ENCODE data around the gene RASL10B.

RASL10B gene, protein sequence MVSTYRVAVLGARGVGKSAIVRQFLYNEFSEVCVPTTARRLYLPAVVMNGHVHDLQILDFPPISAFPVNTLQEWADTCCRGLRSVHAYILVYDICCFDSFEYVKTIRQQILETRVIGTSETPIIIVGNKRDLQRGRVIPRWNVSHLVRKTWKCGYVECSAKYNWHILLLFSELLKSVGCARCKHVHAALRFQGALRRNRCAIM

DNA sequence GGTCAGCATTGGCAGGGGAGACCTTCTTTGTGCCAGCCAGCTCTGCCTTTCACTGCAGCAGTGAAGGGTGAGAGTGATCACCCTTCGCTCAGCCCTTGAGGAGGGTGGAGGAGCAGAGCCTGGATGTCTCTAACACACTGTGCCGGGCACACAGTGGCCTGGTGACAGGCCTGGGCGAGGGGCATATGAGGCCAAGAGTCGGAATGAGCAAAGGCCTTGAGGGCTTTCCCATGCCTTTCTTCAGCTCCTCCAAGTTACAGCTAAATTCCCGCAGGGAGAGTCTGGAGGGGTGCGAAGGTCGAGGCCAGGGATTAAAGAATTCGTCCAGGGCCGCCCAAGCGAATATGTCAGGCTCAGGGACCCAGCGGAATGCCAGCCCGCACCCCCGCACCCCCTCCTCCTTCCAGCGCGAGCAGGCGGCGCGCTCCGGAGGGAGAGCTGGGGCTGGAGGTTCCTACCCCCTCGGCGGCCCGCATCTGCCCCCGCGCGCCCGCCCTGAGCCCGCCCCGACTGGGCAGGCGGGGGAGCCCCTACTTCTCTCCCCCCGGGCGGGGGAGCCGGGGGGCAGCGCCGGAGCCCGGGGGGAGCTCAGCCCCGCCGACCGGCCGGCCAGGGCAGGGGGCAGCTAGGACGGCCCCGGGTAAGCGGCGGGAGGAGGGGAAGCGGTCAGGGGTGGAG is at the start of gene RASL10B:
TSS of gene RASL10B (plus strand) at position 401 of the 678 bp plus-strand sequence. CDS start 3,546 bp downstream, outside the sequence.
- TF ChIP-seq, protein P1, sequence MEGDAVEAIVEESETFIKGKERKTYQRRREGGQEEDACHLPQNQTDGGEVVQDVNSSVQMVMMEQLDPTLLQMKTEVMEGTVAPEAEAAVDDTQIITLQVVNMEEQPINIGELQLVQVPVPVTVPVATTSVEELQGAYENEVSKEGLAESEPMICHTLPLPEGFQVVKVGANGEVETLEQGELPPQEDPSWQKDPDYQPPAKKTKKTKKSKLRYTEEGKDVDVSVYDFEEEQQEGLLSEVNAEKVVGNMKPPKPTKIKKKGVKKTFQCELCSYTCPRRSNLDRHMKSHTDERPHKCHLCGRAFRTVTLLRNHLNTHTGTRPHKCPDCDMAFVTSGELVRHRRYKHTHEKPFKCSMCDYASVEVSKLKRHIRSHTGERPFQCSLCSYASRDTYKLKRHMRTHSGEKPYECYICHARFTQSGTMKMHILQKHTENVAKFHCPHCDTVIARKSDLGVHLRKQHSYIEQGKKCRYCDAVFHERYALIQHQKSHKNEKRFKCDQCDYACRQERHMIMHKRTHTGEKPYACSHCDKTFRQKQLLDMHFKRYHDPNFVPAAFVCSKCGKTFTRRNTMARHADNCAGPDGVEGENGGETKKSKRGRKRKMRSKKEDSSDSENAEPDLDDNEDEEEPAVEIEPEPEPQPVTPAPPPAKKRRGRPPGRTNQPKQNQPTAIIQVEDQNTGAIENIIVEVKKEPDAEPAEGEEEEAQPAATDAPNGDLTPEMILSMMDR (IDR thresholded peaks at IDR 0.05; ENCODE audit: low read depth, low read length), result no peak
- H3K4me3 ChIP-seq (ENCODE audit: low read depth, low read length), result peak within 1 kb of the TSS; percentile 58

DNA sequence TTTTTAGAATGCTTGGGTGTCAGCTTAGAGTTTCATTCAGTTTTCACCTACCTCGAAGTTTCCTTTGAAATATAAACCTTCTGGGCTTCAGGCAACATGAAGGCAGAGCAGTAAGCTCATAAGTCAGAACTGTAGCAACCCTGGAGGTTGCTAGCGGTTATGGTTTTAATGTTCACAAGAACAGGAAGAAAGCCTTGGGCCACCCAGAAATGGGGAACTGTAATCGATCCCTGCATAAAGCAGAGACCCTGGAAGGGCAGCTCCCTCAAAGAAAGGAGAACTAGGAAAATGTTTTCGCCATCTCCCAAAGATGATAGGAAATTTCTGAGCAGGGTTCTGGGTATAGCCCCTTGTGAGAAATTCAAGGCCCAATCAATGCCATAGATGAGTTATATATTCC is 47.8 kb upstream of the RASL10B start:
- TF ChIP-seq, protein P1 (IDR thresholded peaks at IDR 0.05; ENCODE audit: low read depth, low read length), result no peak
- H3K4me3 ChIP-seq (ENCODE audit: low read depth, low read length), result no peak overlapping the region

DNA sequence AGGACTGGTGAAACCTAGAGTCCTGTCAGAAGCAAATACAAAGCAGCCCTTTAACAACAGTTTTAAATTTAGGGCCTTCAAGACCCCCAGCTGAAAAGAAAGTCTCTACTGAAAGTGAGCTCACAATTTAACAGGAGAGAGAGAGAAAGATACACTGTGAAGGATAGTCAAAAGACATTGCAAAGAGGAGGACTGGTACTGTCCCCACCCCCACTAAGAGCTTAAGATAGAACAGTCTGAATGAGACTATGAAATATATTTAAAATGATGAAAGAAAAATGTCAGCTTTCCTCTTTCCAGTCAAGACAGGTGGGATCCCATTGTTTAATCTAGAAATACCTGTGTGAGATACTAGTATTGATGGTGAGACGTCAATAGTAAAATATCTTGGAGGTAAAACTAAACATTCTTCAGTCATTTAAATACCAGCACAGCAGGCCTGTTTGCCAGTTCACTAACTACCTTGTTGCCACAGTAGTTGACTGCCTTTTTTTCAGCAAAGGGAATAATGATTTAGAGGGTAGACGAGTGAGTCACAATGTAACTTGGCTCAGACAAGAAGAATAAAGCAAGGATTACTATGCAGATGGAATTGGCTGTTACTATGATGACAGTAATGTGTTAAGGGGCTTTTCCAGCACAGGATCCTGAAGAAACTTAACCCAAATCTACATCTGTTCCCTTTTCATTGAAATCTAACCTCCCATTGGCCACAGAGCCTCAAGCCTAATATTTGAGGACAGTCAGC is 47.2 kb upstream of the RASL10B start:
- TF ChIP-seq, protein P1 (IDR thresholded peaks at IDR 0.05; ENCODE audit: low read depth, low read length), result no peak
- H3K4me3 ChIP-seq (ENCODE audit: low read depth, low read length), result no peak overlapping the region

DNA sequence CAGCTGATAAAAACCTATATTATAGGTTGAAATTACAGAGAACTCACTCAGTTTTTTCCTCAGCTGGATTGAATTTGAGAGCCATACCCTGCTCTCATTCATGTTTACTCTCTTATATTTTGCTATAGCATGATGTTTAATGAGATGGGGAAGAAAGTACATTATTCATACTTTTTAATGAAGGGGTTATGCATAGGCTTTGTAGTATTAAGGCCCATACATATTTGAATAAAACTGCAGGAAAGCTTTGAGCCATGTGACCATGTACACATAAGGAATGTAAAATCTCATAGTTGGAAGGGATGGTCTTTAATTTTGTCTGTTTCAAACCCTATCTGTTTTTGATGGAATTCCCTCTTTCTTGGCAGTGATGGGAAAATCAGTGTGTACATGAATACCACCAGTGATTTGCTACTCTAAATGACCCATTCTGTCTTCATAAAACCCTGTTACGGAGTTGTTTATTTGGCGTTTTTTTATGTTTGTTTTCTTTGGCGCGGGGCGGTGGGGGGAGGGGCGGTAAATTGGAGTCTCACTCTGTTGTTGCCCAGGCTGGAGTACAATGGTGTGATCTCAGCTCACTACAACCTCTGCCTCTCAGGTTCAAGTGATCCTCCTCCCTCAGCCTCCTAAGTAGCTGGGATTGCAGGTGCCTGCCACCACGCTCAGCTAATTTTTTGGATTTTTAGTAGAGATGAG is 38.8 kb upstream of the RASL10B start:
- TF ChIP-seq, protein P1 (IDR thresholded peaks at IDR 0.05; ENCODE audit: low read depth, low read length), result no peak
- no peak overlapping the region for H3K4me3 ChIP-seq (ENCODE audit: low read depth, low read length)

DNA sequence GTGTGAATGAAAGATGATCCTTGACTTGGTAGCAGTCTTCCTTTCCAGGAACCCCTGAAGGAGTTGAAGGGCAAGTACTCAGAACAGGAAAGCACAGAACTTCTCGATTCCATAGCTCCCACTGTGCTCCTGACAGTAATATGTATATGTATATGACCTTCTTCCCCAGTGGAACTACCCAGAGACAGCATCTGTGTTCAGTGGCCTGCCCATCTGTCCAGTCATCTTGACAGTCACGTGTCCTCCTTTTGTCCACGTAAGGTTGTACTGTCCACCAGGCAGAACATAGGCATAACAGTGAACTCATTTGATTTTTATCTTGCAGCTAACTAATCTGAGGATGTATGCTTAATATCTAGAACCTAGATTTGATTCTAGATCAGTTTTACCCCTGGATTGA is 37.8 kb upstream of the RASL10B start:
- TF ChIP-seq, protein P1 (IDR thresholded peaks at IDR 0.05; ENCODE audit: low read depth, low read length), result no peak
- H3K4me3 ChIP-seq (ENCODE audit: low read depth, low read length), result no peak overlapping the region

DNA sequence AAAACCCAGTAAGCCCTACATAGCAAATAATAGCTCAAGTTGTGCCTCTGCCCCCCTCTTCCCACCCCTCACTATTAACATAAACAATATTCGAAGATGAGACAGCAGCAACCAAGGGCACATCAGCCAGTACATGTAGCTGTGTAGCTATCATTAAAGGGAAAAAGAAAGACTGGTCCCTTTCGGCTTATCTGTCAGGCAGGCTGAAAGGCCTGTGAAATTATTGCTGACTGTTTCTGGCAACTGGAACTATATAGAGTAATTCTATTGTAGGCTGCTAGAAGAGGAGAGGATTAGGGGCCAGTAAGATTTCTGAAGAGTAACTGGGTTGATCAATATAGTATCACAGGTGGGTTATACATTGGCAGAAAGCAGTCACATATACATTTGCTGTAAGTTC is 36.5 kb upstream of the RASL10B start:
- TF ChIP-seq, protein P1 (IDR thresholded peaks at IDR 0.05; ENCODE audit: low read depth, low read length), result no peak
- no peak overlapping the region for H3K4me3 ChIP-seq (ENCODE audit: low read depth, low read length)

Data from WI38 (cell line).